GM18907 (cell line): Measurements from ENCODE around the gene CHRNA5.
"Not testable (repeated sequence)": the region's sequence is repeated elsewhere in the genome, so short reads cannot be mapped to it uniquely, and the experiment has no call there.

Experiments
- ATAC-seq: cut with Tn5 transposase; IDR thresholded peaks from one replicate; pipeline ENCODE4 v1.9.1; 2021; ENCODE audit warnings: mild to moderate bottlenecking, moderate library complexity; ENCODE audit not compliant: unreplicated experiment

Gene CHRNA5

DNA sequence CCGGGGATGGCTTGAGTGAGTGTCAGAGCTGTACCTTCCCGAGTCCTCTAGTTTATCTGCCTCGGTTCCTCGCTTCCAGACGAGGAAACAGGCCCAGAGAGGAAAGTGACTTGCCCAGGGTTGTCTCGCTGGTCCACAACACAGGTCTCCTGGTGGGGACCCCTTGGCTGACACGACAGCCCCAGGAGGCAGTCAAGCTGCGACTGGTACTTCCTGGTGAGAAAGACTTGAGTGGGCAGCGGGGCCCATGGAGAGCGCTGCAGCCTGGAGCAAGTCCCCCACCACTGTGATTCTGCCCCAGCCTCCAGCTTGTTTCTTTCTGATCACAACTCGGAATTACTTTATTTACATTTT is 600 bp upstream of the CHRNA5 start:
- ATAC-seq, result peak; percentile 8

DNA sequence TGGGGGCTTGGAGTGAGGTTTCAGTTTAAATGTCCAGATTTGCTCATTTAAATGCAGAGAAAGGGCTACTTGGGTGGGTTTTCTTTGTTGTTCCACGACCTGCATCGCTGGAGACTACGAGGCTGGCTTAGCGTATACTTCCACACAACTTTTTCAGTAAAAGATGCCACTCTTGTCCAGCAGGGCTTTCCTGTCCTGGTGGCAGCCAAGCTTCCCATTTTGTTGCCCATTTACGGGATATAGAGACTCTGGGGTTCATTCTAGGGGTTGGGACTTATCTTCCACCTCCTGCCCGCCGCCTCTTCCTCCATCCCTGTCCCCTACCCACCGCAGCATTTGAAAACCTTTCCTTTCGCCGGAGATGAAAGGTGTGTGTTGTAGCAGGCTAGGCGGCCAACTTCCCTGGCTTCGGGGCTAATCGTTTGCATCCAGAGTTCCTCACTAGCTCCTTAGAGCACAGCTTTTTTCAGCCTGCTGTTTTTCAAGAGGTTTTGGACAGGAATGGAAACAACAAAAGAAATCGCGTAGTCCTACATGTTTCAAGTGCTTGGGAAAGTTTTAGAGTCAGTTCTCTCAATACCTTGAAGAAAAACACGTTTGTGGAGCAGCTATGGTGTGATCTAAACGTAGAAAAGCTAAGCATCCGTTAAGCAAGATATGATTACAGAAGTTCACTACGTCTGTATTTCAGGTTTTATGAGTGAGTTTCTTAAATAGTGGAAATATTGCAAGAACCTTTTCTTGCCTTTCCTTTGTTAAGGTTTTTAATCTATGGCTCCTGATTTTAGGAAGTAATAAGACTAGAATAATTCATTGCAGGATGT is 843 bp downstream of the CHRNA5 start:
- peak; percentile 22 for ATAC-seq

DNA sequence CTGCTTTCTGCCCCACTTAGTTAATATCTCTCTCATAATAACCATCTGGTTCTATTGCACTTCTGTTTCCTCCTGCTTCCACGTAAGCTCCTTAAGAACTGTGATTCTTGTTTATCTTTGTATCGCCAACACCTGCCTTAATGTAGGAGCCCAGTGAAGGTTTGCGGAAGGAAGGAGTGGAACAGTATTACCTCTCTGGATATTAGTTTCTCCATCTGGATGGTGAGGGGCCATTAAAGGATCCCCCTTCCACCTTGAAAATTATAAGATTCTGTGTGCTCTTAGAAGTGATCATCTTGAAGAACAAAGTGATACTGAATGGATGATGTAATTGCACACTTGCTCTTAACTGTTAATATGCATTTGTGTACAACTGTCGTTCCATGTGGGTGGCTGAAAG is 2.2 kb downstream of the CHRNA5 start:
- no peak for ATAC-seq

DNA sequence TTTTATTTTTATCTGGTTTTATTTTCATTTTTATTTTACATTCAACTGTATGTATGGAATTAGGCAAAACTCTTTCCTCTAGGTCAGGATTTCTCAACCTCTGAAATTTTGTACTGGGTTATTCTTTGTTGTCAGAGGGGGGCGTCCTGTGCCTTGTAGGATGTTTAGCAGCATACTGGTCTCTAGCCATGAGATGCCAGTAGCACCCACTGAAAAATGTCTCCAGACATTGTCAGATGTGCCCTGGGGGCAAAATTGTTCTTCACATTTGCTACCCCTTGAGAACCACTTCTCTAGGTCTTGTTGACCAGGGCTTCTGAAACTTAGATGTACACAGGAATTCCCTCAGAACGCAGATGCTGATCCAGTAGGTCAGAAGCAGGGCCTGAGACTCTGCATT is 5.4 kb downstream of the CHRNA5 start:
- ATAC-seq, result no peak

DNA sequence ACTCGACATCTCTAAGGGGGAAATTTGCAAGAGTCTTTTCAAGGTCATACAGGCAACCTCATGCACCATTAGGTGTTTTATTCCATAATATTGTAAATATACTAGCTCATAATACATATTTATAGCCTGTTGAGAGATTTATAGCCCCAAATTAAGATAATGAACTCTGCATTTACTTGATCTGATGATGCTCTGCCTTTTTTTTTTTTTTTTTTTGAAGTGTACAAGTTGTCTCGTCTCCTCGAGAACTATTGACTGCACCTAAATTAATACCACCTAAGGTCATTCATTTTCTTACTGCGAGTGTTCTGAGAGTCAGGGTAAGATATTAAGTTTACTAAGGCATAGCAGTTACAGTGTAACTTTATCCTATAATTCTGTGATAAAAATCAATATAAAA is 6.1 kb downstream of the CHRNA5 start:
- ATAC-seq, result no peak

DNA sequence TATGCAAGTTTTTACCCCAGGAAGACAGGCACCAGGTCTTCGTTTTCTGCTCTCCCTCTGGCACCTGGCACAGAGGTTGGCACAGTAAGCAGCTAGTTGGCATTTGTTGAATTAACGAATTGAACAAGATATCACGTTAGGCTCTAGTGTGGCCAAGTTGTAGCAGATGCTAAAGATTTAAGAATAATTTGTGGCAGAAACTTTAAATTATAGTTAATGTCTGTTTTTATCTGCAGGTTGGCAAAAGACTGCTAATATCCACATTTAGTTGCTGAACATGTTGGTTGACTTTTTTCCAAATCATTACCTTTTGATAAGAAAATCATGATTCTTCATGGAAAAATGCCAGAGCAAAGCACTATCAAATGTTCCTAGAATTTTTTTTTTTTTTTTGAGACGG is 8.1 kb downstream of the CHRNA5 start:
- ATAC-seq, result no peak

DNA sequence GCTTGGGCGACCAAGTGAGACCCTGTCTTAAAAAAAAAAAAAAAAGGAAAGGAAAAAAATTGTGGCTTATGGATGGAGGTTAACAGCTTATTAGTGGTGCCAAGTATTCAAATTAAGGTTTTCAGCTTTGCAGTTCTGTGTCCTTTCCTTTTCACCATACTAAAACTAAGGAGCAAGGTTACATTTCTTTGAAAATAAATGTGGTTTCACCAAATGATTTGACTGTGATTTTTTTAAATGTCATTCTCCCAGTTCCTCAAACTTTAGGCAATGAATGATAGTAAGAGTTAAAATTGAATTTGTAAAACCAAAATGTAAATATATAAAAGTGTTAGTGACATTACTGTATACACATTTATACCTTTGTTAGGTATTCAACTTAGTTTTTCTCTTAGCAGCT is 9.6 kb downstream of the CHRNA5 start:
- no peak for ATAC-seq

DNA sequence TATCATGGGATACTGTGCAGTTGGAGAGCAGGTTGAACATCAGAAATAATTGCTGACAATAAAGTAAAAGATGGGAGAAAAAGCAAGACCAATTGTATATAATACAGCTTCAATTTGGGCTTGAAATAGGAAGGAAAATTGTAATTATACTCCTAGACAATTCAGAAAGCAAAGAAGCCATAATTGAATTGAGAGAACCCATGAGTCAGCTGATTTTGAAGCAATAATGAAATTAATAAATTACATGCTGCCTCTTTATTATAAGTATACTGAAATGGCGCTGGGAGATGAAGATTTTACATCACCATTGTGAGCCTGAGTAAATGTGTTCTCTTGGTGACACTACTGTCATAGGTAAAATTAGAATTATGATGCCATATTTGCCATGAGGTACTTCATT is 32.3 kb downstream of the CHRNA5 start:
- ATAC-seq, result no peak

DNA sequence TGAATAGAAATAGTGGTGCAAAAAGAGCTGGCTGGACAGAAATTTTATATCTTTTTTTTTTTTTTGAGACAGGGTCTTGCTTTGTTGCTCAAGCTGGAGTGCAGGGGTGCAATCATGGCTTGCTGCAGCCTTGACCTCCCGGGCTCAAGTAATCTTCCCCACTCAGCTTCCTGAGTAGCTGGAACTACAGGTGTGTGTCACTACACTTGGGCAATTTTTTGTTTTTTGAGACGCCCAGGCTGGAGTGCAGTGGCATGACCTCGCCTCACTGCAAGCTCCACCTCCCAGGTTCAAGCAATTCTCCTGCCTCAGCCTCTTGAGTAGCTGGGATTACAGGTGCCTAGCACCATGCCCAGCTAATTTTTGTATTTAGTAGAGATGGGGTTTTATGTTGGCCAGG is 33.0 kb downstream of the CHRNA5 start:
- no peak for ATAC-seq

DNA sequence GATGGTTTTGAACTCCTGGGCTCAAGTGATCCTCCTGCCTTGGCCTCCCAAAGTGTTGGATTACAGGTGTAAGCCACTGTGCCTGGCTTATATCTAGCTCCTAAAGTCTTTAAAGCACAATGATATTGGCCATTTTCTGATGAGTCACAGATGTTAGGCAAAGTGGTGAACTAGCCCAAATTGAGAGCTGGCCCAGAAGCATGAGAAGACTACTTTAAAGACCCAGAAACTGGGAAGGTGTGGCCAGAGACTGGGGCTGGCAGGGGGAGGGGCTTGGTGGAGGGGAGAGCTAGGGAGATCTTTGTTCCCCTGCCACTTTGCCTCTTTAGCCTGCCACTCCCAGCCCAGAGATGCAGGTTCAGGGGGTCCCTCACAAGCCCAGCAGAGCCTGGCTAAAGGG is 33.9 kb downstream of the CHRNA5 start:
- no peak for ATAC-seq

DNA sequence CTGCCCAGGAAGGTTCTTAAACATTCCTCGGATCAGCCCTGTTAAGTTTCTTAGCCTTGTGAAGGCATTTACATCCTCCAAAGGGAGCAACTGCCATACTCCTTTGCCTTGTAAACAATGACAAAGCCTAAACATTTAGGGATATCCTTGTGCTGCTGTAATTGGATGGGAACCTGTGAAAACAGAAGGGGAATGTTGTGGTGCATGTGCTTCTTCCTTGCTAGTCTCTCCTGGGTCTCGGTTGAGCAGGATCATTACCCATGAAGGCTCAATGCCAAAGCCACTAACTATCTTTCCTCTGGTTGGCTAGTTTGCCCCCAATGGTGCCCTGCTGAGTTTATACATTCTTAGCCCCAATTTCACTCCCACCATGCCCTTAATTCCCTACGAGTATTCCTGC is 38.1 kb downstream of the CHRNA5 start:
- no peak for ATAC-seq

DNA sequence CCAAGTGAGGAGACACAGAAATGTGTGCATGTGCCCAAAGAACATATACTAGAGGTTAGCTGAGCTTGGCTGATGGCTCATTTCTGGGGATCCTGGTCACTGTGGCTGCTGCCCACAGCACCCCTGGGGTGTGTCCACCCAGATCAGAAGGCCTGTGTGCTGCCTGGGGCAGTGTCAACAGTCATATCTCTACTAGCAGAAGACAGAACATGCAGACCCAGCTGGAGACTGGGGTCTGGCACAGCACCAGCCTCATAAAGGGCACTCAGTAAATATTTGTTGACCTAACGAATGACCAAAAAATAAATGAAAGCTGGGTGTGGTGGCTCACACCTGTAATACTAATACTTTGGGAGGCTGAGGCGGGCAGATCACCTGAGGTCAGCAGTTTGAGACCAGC is 39.1 kb downstream of the CHRNA5 start:
- ATAC-seq, result no peak

DNA sequence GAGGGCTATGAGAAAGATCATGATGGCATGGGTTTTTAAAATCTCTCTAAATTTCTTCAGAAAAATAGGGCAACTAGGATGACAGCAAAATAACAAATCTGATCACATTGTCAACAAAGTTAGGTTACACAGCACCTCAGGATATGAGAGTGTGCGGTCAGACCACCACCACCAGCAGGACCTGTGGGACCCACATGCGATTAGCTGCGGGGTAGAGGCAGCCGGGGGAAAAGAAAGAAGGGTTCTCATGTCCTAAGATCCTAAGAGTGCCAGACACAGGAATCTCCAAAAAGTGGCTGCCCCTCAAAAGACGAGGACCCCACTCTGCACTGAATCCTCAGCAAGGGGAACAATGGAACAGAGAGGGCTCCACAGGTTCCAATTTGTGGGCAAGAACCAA is 39.9 kb downstream of the CHRNA5 start:
- ATAC-seq, result no peak

DNA sequence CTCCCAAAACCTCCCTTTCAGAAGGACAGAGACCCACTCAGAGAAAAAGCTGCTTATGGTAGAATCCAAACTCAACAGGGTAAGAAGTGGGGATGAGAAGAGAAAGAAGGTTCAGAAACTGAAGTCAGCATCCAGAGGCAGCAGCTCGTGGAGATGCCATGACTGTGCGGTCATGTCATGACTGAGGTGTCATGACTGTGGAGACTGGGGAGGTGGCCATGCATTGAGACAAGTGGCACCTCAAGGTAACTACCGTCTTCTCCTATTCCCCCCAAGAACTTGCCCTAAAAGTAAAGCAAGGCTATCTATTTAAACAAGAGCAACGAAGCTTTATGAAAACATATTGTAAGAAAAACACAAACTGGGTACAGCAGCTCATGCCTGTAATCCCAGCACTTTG is 40.4 kb downstream of the CHRNA5 start:
- ATAC-seq, result no peak

DNA sequence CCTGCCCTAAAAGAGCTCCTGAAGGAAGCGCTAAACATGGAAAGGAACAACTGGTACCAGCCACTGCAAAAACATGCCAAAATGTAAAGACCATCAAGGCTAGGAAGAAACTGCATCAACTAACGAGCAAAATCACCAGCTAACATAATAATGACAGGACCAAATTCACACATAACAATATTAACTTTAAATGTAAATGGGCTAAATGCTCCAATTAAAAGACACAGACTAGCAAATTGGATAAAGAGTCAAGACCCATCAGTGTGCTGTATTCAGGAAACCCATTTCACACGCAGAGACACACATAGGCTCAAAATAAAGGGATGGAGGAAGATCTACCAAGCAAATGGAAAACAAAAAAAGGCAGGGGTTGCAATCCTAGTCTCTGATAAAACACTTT is 44.2 kb downstream of the CHRNA5 start:
- ATAC-seq, result not testable (repeated sequence)

DNA sequence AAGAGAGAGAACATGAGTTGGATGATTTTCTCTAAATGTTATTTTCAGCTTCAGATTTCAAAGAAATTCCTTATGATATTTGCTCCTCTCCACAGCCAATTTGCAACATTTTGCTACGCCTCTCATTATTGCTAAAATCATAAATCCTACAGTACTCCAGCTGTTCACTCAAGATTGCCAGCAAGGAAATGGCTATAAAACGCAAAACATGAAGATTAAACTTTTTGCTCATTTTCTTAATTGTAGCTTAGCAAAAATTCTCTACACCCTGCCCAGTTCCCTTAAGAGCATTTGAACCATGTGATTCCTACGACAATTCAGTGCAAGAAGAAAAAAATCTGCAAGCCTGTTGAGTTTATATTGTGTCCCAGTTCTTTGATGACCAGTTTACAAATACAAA is 48.7 kb downstream of the CHRNA5 start:
- ATAC-seq, result no peak

DNA sequence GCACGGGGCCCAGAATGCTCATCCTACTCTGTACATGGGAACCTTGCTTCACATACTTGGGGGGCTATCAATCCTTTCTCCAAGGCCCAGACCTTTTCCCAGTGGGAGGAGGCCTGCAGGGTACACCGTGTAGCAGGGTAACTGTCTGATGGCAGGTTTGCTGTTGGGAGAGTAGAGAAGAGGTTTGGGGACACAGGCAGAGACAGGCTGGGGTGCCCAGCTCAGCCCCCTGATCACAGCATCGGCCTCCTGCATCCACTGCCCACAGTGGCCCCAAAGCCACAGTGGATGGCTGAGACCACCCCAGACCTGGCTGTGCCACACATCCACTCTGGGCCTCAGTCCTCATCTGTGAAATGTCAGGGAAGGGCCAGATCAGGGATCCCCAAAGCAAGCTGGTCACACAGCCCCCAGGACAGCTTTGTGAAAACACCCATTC is 49.9 kb downstream of the CHRNA5 start:
- no peak for ATAC-seq

DNA sequence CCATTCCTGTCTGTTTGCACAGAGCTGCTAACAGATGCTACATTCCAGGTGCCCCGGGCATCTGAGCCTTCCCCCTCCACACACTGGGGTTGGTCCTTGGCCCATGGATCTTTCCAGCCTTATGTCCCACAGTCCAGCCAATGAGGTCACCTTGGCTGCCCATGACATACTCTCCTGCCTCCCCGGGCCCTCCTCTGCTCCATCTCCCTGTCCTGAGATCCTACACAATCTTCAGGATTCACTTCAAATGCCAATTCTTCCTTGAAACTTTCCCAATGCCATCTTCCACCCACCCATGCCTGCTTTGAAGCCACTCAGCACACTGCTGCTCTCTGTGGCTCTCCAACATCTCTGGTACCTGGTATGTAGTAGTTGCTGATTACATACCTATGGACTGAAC is 51.2 kb downstream of the CHRNA5 start:
- no peak for ATAC-seq

DNA sequence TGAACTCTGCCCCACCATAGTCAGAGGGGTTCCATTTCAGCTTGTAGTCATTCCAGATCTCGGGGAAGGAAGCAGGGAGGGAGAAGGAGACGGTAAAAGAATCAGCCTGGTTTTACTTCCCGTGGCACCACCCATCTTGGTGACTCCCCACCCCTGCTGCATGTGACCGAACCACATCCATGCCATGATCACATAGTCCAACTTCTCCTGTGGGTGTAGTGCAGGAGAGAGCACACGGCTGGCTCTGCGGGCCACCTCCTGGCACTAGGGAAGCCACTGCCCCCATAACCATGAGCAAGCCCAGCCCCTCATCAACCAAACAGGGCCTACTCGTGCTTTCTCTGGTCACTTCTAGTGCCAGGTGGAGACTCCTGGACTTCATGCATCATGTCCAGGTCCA is 51.8 kb downstream of the CHRNA5 start:
- ATAC-seq, result no peak

DNA sequence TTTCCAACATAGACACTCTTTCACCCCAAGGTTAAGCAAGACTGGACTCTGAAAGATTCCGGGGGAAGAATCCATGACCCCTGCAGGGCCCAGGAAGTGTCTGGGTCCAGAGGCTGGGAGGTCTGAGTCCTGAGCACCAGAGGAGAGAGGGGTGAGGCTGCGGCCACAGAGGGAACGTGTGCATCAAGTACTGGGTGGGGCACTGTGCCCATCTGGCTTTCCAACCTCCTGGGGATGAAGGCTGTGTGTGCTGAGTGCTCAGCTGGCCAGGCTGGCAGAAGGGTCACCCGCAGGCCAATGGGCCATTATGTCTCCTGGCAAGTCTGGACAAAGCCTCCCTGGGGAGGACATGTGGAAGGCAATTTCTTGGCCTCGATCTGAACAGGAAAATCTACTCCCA is 52.2 kb downstream of the CHRNA5 start:
- ATAC-seq, result no peak

DNA sequence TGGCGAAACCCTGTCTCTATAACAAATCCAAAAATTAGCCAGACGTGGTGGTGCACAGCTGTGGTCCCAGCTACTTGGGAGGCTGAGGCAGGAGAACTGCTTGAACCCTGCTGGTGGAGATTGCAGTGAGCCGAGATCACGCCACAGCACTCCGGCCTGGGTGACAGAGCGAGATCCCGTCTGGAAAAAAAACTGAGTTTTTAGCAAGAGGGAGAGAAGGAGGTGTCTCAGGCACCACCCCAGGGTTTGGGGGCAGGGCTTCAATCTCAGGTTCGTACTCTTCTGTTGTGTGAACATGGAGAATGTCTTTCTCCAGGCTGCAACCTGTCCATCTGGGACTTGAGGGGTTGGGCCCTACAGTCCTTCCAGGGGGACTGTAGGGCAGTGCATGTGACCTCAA is 52.7 kb downstream of the CHRNA5 start:
- no peak for ATAC-seq

DNA sequence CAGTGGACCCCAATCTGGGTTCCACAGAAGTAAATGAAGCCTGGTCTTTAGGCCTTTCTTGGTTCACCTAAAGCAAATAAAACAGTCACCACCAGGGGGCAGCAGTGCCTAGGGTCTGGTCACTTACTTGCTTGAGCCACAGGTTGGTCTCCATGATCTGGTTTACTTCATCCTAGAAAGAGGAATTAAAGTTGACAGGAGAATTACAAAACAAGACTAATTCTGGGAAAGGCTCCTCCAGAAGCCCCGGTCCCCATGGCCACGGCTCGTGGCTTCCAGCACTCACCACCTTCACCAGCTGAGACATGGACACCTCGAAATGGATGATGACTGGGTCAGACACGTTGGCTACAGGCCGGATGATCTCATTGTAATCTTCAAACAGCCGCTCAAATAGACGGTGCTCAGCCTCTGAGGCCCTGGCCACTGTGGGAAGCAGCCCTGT is 53.2 kb downstream of the CHRNA5 start:
- no peak for ATAC-seq
